ENCODE data around the gene WDFY4.

GRCh38 chr10:48701941-48702340 lies 17.3 kb downstream of the WDFY4 start:
- TF ChIP-seq CTCF (IDR thresholded peaks at IDR 0.05) = no peak
- TF ChIP-seq POLR2AphosphoS5 (IDR thresholded peaks at IDR 0.05; ENCODE audit: low read depth, low read length) = no peak
- TF ChIP-seq, protein P1, sequence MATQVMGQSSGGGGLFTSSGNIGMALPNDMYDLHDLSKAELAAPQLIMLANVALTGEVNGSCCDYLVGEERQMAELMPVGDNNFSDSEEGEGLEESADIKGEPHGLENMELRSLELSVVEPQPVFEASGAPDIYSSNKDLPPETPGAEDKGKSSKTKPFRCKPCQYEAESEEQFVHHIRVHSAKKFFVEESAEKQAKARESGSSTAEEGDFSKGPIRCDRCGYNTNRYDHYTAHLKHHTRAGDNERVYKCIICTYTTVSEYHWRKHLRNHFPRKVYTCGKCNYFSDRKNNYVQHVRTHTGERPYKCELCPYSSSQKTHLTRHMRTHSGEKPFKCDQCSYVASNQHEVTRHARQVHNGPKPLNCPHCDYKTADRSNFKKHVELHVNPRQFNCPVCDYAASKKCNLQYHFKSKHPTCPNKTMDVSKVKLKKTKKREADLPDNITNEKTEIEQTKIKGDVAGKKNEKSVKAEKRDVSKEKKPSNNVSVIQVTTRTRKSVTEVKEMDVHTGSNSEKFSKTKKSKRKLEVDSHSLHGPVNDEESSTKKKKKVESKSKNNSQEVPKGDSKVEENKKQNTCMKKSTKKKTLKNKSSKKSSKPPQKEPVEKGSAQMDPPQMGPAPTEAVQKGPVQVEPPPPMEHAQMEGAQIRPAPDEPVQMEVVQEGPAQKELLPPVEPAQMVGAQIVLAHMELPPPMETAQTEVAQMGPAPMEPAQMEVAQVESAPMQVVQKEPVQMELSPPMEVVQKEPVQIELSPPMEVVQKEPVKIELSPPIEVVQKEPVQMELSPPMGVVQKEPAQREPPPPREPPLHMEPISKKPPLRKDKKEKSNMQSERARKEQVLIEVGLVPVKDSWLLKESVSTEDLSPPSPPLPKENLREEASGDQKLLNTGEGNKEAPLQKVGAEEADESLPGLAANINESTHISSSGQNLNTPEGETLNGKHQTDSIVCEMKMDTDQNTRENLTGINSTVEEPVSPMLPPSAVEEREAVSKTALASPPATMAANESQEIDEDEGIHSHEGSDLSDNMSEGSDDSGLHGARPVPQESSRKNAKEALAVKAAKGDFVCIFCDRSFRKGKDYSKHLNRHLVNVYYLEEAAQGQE (IDR thresholded peaks at IDR 0.05; ENCODE audit: insufficient read depth in 1 of 2, low read depth in 2 of 2, low read length in 1 of 2) = no peak
- no peak for TF ChIP-seq SIN3A (IDR thresholded peaks at IDR 0.05; ENCODE audit: borderline replicate concordance, insufficient read depth, low read depth, low read length)
- TF ChIP-seq TCF7L2 (IDR thresholded peaks at IDR 0.05; ENCODE audit: low read depth, low read length) = no peak
